GM12874 (cell line): Measurements from ENCODE around the gene NUP210.

Experiments
- CTCF ChIP-seq: IDR thresholded peaks from 2 replicates; pipeline ENCODE4 v1.5.1; 2011; ENCODE audit warnings: low read depth, mild to moderate bottlenecking, control low read depth, low read length, moderate library complexity; ENCODE audit not compliant: insufficient read depth

Gene NUP210

GRCh38 chr3:13353506-13353905 is 66.6 kb downstream of the NUP210 start:
- TF ChIP-seq CTCF = no peak

- TF ChIP-seq CTCF = no peak
These were observed 67.4 kb downstream of the NUP210 start for GRCh38 chr3:13352621-13353131.

GRCh38 chr3:13349823-13350222 is 70.3 kb downstream of the NUP210 start:
- no peak for TF ChIP-seq CTCF

- no peak for TF ChIP-seq CTCF
These were observed 71.3 kb downstream of the NUP210 start for GRCh38 chr3:13348661-13349396.

- TF ChIP-seq CTCF = no peak
These were observed 72.0 kb downstream of the NUP210 start for GRCh38 chr3:13348100-13348499.

GRCh38 chr3:13347390-13347950 is 72.7 kb downstream of the NUP210 start:
- no peak for TF ChIP-seq CTCF

- no peak for TF ChIP-seq CTCF
These were observed 73.4 kb downstream of the NUP210 start for GRCh38 chr3:13346481-13347389.
